ENCODE results near the gene ZNF92. TPM values are rescaled to one million over a fixed set of nuclear protein-coding genes. Genes with fewer than 3 reads are reported as not detected.
"Not testable (repeated sequence)": the region's sequence is repeated elsewhere in the genome, so short reads cannot be mapped to it uniquely, and the experiment has no call there.

Gene ZNF92
- total RNA-seq, 1 donor from 2014 or later, result 6.4 TPM

DNA sequence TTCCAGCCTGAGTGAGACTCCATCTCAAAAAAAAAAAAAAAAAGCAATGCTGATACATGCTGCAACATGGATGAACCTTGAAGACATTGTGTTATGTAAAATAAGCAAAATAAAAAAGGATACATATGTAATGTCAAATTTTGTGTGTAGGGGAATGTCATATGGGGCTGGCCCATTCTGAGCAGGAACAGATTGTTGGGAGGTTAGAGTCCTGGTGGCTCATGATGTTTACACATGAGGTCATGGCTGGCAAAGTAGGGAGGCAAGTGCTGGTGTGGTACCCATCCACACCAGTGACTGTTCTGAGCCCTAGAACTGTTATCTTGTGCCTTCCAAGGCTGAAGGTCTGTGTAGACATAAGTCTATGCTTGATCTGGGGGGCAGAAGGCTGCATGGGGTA lies 37.6 kb downstream of the ZNF92 start:
- DNase-seq (ENCODE audit: low spot score) (no peak), ATAC-seq (no peak)
- intact Hi-C loops (cut with DNase I), result no loop called here

DNA sequence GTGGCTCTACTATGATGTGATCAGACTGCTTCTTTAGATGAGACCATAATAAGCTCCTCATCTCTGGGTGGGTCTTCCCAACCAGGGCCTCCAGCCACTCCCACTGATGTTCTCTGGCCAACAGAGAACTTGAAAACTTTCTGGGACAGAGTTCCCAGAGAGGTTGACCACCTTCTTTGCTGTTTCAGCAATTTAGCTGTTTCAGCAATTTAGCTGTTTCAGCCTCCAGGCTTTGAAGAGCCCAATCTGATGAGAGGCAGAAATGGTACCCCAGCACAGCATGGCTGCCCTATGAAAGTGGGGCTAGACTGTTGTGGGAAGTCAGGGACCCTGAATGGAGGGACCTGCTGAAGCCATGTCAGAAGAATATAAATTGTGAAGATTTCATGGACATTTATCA lies 49.0 kb downstream of the ZNF92 start:
- intact Hi-C loops (cut with DNase I), result no loop called here
- ATAC-seq (no peak), DNase-seq (ENCODE audit: low spot score) (no peak)

DNA sequence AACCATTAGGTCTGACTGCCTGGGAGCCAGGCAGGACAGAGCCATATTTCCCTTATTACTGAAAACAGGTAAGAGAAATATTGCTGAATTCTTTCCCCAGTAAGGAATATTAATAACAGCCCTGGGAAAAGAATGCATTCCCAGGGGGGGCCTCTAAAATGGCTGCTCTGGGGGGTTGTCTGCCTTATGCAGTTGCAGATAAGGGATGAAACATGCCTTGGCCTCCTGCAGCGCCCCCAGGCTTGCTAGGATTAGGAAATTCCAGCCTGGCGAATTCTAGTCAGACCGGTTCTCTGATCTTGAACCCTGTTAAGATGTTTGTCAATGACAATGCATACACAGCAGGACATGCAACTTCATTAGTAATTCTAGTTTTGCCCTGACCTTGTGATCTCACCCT lies 49.6 kb downstream of the ZNF92 start:
- intact Hi-C loops (cut with DNase I); ATAC-seq; DNase-seq (ENCODE audit: low spot score): not testable (repeated sequence)

GRCh38 chr7:65429642-65430343 lies 56.1 kb downstream of the ZNF92 start:
- DNase-seq (ENCODE audit: low spot score) (no peak), ATAC-seq (no peak)
- intact Hi-C loops (cut with DNase I), result no loop called here

DNA sequence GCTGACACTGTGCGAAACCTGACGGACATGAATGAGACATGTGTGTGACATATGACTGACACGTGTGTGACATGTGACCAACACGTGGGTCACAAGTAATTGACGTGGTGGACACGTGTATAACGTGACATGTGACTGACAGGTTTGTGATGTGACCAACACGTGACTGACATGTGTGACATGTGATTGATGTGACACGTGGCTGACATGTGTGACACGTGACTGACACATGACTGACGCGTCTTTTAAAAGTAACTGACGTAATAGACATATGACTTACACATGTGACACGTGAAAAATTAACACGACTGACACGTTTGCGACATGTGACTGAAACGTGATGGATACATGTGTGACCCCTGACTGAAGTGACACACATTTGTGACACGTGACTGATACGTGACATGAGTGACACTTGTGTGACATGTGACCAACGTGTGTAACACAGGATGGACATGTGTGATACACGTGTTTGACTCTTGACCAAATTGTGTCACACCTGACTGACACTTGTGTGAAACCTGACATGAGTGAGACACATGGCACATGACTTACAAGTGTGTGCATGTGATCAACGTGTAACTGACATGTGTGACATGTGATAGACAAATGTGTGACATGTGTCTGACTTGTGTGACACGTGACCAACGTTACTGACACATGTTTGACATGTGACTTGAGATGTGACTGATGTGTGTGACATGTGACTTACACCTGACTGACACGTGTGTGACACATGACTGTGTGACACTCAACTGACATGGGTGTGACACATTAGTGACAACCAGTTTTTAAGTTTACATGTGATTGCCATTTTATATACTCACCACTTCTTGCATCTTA lies 56.9 kb downstream of the ZNF92 start:
- DNase-seq (ENCODE audit: low spot score) (no peak), ATAC-seq (no peak)
- intact Hi-C loops (cut with DNase I), result no loop called here

DNA sequence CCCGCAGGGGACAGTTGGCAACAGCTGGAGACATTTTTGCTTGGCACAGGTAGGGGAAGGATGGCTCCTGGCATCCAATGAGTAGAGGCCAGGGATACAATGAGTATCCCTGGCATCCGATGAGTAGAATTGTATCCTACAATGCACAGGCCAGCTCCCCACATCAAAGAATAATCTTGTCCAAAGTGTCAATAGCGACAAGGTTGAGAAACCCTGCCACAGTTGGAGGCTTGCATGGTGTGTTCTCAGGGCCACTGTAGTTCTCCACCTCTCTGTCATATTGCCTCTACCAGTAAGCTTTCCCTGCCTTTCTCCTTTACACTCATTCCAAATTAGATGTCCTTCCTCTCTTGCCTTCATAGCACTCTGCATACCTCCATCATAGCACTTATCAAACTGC lies 60.7 kb downstream of the ZNF92 start:
- DNase-seq (ENCODE audit: low spot score), result no peak
- intact Hi-C loops (cut with DNase I), result no loop called here

GRCh38 chr7:65436163-65436562 lies 62.5 kb downstream of the ZNF92 start:
- no peak for ATAC-seq
- no peak for DNase-seq (ENCODE audit: low spot score)
- intact Hi-C loops (cut with DNase I), result no loop called here

More for the DNA sequence above, 60.7 kb downstream of the ZNF92 start:
- no peak for ATAC-seq

- intact Hi-C loops (cut with DNase I), result no loop called here
- DNase-seq (ENCODE audit: low spot score) (no peak), ATAC-seq (no peak)
These were observed 64.9 kb downstream of the ZNF92 start for GRCh38 chr7:65438598-65438997.

DNA sequence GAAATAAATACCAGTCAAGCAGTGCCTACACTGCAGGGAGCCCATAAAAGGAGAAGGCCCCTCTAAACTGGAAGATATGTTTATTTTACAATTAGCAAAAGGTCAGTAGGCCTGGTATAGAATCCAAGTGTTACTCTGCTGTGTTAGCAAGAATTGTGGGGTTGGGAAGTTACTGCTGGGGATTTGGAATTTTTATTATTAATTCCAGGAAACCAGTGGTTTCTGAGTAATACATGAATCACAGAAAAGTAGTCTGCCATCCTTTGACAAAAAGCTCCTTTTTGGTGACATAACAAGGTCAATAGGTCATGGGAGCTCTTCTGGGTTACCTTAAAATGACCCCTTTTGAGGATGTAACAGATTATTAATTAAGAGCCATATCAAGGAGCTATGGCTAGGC lies 67.4 kb downstream of the ZNF92 start:
- intact Hi-C loops (cut with DNase I), result no loop called here
- no peak for DNase-seq (ENCODE audit: low spot score)
- no peak for ATAC-seq

DNA sequence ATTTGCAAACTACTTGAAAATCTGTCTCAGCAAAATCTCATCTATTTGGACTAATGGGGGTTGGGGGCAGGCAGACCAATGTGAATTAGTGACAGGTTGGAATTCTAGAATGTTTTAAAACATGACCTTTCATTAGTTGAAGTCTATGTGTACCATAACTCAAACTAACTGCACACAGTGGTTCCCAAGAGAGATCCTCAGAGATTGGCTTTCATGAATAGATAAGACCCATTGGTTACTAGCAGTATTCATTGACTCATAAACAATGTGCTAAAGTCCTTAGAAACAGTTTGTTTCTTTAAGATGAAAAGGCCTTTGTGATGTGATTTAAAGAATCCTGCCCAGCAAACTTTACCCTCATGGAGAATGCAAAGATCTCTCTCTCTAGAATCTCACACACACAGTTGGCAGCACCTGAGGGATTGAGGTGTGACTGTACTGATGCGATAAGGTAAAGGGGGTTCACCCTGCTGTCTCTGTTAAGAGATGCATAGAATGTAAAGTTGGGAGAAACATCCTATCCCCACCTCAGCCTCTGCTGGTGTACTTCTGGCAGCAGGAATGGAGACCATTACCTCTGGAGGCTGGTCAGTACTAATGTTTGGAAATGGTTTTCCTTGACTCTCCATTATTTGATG lies 70.7 kb downstream of the ZNF92 start:
- intact Hi-C loops (cut with DNase I), result no loop called here
- ATAC-seq (no peak), DNase-seq (ENCODE audit: low spot score) (no peak)

DNA sequence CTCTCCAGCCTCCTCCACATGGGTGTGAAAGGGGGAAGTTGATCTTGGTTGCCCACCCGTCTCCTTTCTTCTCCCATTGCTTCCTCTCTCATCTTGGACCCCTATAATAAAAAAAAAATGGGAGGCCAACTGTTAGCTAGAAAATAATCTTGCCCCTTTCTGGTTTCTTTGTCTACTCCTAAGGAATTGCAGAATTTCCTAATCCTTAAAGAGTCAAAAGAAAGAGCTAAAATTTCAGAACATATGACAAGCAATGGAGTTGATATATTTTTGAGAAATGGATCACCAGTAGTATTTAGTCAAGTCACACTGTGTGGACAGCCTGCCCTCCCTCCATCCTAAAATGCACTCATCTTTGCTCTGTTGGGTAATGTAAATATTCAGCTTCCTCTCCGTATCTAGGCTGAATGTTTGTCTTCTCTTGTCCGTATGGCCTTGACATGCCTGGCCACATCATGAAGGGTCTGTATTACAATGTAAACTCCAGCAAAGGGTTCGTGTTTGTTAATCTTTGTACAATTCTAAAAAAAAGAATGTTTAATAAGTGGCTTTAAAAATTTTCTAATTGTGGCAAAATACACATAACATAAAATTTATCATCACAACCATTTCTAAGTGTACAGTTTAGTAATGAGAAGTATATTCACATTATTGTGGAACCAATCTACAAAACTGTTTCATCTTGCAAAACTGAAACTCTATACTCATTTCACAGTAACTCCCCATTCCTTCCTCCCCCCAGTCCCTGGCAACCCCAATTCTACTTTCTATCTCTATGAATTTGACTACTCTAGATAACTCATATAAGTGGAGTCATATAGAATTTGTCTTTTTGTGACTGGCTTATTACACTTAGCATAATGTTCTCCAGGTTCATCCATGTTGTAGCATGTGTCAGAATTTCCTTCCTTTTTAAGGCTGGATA lies 71.5 kb downstream of the ZNF92 start:
- no peak for DNase-seq (ENCODE audit: low spot score)
- ATAC-seq, result no peak
- intact Hi-C loops (cut with DNase I), result no loop called here

DNA sequence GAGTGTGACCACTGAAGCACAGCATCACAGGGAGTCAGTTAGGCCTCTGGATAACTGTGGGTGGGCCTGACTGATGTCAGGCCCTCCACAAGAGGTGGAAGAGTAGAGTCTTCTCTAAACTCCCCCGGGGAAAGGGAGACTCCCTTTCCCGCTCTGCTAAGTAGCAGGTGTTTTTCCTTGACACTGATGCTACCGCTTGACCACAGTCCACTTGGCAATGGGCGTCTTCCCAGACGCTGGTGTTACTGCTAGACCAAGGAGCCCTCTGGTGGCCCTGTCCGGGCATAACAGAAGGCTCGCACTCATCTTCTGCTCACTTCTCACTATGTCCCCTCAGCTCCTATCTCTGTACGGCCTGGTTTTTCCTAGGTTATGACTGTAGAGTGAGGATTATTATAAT lies 73.4 kb downstream of the ZNF92 start:
- ATAC-seq; intact Hi-C loops (cut with DNase I); DNase-seq (ENCODE audit: low spot score): not testable (repeated sequence)

DNA sequence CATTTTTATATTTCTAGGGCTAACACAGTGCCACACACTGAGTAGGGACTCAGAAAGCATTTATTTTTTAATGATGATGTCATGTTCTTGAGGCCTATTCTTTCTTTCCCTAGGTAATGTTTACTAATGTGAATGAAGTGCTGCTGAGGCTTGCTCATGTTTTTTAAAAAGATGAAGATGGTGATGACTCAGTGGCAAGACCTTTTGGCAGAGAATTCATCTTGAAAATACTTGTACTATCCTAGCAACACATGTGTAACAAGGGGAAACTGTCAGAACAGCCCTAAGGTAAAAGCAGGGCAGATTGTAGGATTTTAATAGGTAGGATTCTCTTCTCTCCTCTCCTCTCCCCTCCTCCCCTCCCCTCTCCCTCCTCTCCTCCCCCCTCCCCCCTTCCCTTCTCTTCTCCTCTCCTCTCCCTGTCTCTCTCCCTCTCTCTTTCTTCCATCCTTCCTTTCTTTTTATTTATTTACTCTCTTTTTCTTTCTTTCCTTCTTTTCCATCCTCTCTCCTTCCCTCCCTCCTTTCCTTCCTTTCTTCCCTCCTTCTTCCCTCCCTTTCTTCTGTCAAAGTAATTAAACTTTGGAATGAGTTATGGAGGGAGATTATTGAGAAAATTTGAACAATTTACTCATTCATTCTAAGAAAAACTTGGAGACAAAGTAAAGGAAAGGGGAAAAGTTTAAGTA lies 75.3 kb downstream of the ZNF92 start:
- intact Hi-C loops (cut with DNase I), result no loop called here
- ATAC-seq (peak; percentile 77), DNase-seq (ENCODE audit: low spot score) (no peak)

- DNase-seq (ENCODE audit: low spot score), result no peak
- intact Hi-C loops (cut with DNase I), result no loop called here
- peak; percentile 55 for ATAC-seq
These were observed 75.8 kb downstream of the ZNF92 start for GRCh38 chr7:65449505-65449852.
